Stimulated activated CD4-positive, alpha-beta T cell treated with anti-CD3 and anti-CD28 coated beads, Interleukin-2, amount 100 ng/mL, for 48 hours (primary cell): Measurements from ENCODE around the gene CHGA.

ENCODE experiments used
- DNase-seq, 2 donors: peaks; one replicate each; pipeline ENCODE4 v3.0.0-alpha.2; 2020

The CHGA gene

GRCh38 chr14:92945959-92946846, 23.3 kb downstream of the CHGA start:
- DNase-seq = no peak

- no peak for DNase-seq
Measured at GRCh38 chr14:92946847-92947545, 24.0 kb downstream of the CHGA start.

GRCh38 chr14:92948647-92949046, 25.7 kb downstream of the CHGA start:
- DNase-seq = no peak

- no peak for DNase-seq
Measured at GRCh38 chr14:92949496-92950192, 26.7 kb downstream of the CHGA start.

- no peak for DNase-seq
Measured at GRCh38 chr14:92950193-92950540, 27.2 kb downstream of the CHGA start.

GRCh38 chr14:92950773-92951172, 27.8 kb downstream of the CHGA start:
- DNase-seq = no peak

- DNase-seq = no peak
Measured at GRCh38 chr14:92951261-92951660, 28.3 kb downstream of the CHGA start.

- peak; percentile 87 to 88 for DNase-seq
Measured at GRCh38 chr14:92951912-92952471, 29.0 kb downstream of the CHGA start.

GRCh38 chr14:92952481-92953298, 29.7 kb downstream of the CHGA start:
- DNase-seq = no peak

GRCh38 chr14:92953526-92953925, 30.6 kb downstream of the CHGA start:
- DNase-seq = no peak

- DNase-seq = no peak
Measured at GRCh38 chr14:92954933-92955332, 32.0 kb downstream of the CHGA start.

- no peak for DNase-seq
Measured at GRCh38 chr14:92955381-92955780, 32.4 kb downstream of the CHGA start.

GRCh38 chr14:92956961-92957360, 34.0 kb downstream of the CHGA start:
- DNase-seq = no peak

- no peak for DNase-seq
Measured at GRCh38 chr14:92958373-92959188, 35.6 kb downstream of the CHGA start.

- DNase-seq = no peak
Measured at GRCh38 chr14:92959189-92959531, 36.2 kb downstream of the CHGA start.

GRCh38 chr14:92959761-92960680, 37.1 kb downstream of the CHGA start:
- no peak for DNase-seq

- no peak for DNase-seq
Measured at GRCh38 chr14:92960706-92961566, 38.0 kb downstream of the CHGA start.

GRCh38 chr14:92961567-92961855, 38.6 kb downstream of the CHGA start:
- no peak for DNase-seq

GRCh38 chr14:92962031-92962830, 39.3 kb downstream of the CHGA start:
- DNase-seq = no peak
